ENCODE results near the gene PLA2G2D.

PLA2G2D gene

GRCh38 chr1:20166051-20166450 is 46.7 kb upstream of the PLA2G2D start:
- TF ChIP-seq SPI1 (IDR thresholded peaks at IDR 0.05; ENCODE audit: borderline replicate concordance, low read depth) (no peak), GABPA (IDR thresholded peaks at IDR 0.05; ENCODE audit: low read depth) (no peak), REST (IDR thresholded peaks at IDR 0.05; ENCODE audit: insufficient replicate concordance, low read depth) (no peak), POLR2AphosphoS5 (IDR thresholded peaks at IDR 0.05; ENCODE audit: low read depth) (no peak; the same call in 1 of the 2 replicates), CTCF (IDR thresholded peaks at IDR 0.05; ENCODE audit: insufficient read depth, low read length) (no peak)
- Histone ChIP-seq H3K27ac (replicated peaks) (peak overlapping the region; percentile 47), H3K27me3 (ENCODE audit: insufficient read depth, poor library complexity, severe bottlenecking) (no peaks in the 10 kb centered on the region), H3K4me3 (replicated peaks; ENCODE audit: insufficient read depth, low read length) (no peak overlapping the region)
- DNase-seq (ENCODE audit: low read depth in 1 of 2, low spot score in 1 of 2): peak in 1 of 2 experiments; percentile 77

- peak; percentile 92 to 94 for DNase-seq (ENCODE audit: low read depth in 1 of 2, low spot score in 1 of 2)
- peak overlapping the region; percentile 47 for H3K27ac ChIP-seq (replicated peaks)
- H3K27me3 ChIP-seq (ENCODE audit: insufficient read depth, poor library complexity, severe bottlenecking): no peaks in the 10 kb centered on the region
- no peak overlapping the region for H3K4me3 ChIP-seq (replicated peaks; ENCODE audit: insufficient read depth, low read length)
- no peak for TF ChIP-seq REST (IDR thresholded peaks at IDR 0.05; ENCODE audit: insufficient replicate concordance, low read depth)
- no peak for TF ChIP-seq GABPA (IDR thresholded peaks at IDR 0.05; ENCODE audit: low read depth)
- TF ChIP-seq CTCF (IDR thresholded peaks at IDR 0.05; ENCODE audit: insufficient read depth, low read length): peak; percentile 29
- peak; percentile 62; the same call in 1 of the 2 replicates for TF ChIP-seq SPI1 (IDR thresholded peaks at IDR 0.05; ENCODE audit: borderline replicate concordance, low read depth)
- peak; percentile 73; the same call in 1 of the 2 replicates for TF ChIP-seq POLR2AphosphoS5 (IDR thresholded peaks at IDR 0.05; ENCODE audit: low read depth)
Measured at GRCh38 chr1:20165522-20165951, 46.2 kb upstream of the PLA2G2D start.

- Histone ChIP-seq H3K4me3 (replicated peaks; ENCODE audit: insufficient read depth, low read length) (no peak overlapping the region), H3K27me3 (ENCODE audit: insufficient read depth, poor library complexity, severe bottlenecking) (no peaks in the 10 kb centered on the region), H3K27ac (replicated peaks) (no peak overlapping the region)
- TF ChIP-seq REST (IDR thresholded peaks at IDR 0.05; ENCODE audit: insufficient replicate concordance, low read depth): no peak
- TF ChIP-seq SPI1 (IDR thresholded peaks at IDR 0.05; ENCODE audit: borderline replicate concordance, low read depth): no peak
- no peak for TF ChIP-seq GABPA (IDR thresholded peaks at IDR 0.05; ENCODE audit: low read depth)
- TF ChIP-seq CTCF (IDR thresholded peaks at IDR 0.05; ENCODE audit: insufficient read depth, low read length): no peak
- TF ChIP-seq POLR2AphosphoS5 (IDR thresholded peaks at IDR 0.05; ENCODE audit: low read depth): no peak; the same call in 1 of the 2 replicates
- peak in 1 of 2 experiments; percentile 22 for DNase-seq (ENCODE audit: low read depth in 1 of 2, low spot score in 1 of 2)
Measured at GRCh38 chr1:20164694-20165202, 45.4 kb upstream of the PLA2G2D start.

All from HL-60 (cell line).